C4-2B (cell line): Measurements from ENCODE around the gene ABCA5.

ENCODE experiments used
- H3K27ac ChIP-seq: fragments of 450-650 bp; 2 replicates; pipeline ENCODE4 v1.5.1; 2017
- ZFX ChIP-seq: fragments of 450-650 bp; IDR thresholded peaks from 2 replicates; pipeline ENCODE4 v1.6.1; 2017
- TF ChIP-seq, protein P1 (sequence below): fragments of 450-650 bp; conservative IDR thresholded peaks from 2 replicates; pipeline ENCODE4 v1.5.1; 2017; ENCODE audit warnings: mild to moderate bottlenecking

Gene ABCA5

GRCh38 chr17:69358688-69359596 lies 32.0 kb upstream of the ABCA5 start:
- H3K27ac ChIP-seq = no peak overlapping the region
- TF ChIP-seq ZFX = no peak
- TF ChIP-seq, protein P1, sequence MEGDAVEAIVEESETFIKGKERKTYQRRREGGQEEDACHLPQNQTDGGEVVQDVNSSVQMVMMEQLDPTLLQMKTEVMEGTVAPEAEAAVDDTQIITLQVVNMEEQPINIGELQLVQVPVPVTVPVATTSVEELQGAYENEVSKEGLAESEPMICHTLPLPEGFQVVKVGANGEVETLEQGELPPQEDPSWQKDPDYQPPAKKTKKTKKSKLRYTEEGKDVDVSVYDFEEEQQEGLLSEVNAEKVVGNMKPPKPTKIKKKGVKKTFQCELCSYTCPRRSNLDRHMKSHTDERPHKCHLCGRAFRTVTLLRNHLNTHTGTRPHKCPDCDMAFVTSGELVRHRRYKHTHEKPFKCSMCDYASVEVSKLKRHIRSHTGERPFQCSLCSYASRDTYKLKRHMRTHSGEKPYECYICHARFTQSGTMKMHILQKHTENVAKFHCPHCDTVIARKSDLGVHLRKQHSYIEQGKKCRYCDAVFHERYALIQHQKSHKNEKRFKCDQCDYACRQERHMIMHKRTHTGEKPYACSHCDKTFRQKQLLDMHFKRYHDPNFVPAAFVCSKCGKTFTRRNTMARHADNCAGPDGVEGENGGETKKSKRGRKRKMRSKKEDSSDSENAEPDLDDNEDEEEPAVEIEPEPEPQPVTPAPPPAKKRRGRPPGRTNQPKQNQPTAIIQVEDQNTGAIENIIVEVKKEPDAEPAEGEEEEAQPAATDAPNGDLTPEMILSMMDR = peak; percentile 29

GRCh38 chr17:69357701-69358100 lies 30.8 kb upstream of the ABCA5 start:
- no peak for TF ChIP-seq ZFX
- TF ChIP-seq, protein P1 = no peak
- no peak overlapping the region for H3K27ac ChIP-seq

GRCh38 chr17:69356625-69357024 lies 29.7 kb upstream of the ABCA5 start:
- TF ChIP-seq ZFX = no peak
- TF ChIP-seq, protein P1 = no peak
- H3K27ac ChIP-seq = no peak overlapping the region

DNA sequence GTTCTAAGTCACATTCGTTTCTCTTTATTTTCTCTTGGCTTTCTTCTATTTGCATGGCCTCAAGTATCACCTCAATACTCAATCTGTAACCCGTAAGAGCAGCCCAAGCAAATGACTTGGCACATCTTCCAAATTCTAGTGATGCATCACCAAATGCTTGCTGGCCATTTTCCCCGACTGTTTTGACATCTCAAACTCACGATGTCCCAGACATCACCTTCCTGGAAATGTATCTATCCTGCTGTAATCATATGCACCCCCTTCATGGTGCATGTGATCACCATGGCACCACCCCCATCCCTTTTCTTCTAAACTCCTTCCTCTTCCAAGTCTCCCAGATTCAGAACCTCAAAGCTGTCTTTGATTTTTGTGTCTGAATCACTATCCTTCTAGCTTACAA lies 24.0 kb upstream of the ABCA5 start:
- H3K27ac ChIP-seq = no peak overlapping the region
- TF ChIP-seq, protein P1 = no peak
- no peak for TF ChIP-seq ZFX

DNA sequence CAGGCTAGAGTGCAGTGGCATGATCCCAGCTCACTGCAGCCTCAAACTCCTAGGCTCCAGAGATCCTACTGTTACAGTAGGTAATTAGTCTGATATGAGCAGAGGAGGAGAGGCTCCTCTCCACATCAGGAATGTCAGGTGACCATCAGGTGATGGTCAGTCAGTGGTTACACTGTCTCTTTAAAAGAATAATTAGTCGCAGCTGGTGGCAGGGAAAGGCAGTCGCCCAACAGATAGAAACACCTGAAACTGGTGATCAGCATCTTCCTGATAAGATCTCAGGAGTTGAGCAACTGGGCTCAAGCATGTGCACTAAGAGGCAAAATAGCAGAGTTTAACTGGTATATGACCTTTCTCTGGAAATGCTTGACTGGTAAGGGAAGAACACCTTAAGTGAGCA lies 21.5 kb upstream of the ABCA5 start:
- TF ChIP-seq ZFX = no peak
- TF ChIP-seq, protein P1 = no peak
- H3K27ac ChIP-seq = no peak overlapping the region

DNA sequence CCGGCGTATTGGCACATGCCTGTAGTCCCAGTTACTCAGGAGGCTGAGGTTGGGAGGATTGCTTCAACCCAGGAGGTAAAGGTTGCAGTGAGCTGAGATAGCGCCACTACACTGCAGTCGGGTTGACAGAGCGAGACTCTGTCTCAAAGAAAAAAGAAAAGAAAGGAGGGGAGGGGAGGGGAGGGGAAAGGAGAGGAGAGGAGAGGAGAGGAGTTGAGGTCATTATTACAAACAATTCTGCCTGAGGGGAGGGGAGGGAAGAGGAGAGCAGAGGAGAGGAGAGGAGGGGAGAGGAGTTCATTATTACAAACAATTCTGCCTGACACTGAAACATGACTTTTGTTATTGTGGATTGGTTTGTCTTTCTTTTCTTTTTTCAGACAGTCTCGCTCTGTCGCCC lies 19.8 kb upstream of the ABCA5 start:
- no peak for TF ChIP-seq ZFX
- TF ChIP-seq, protein P1 = no peak
- H3K27ac ChIP-seq = no peak overlapping the region

DNA sequence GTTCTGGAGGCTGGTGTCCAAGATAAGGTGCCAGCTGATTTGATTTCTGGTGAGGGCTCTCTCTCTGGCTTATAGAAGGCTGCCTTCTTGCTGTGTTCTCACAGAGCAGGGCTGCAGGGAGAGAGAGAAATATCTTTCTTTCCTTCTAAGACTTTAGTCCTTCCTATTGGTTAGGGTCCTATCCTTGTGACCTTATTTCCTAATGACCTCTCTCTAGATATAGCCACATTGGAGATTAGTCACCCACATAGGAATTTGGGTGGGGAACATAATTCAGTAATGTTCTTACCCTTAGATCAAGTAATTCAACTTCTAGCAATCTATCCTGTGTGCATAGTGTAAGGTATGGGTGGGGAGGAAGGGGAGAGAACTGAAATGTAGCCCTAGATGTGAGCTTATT lies 18.0 kb upstream of the ABCA5 start:
- TF ChIP-seq, protein P1 = no peak
- TF ChIP-seq ZFX = no peak
- H3K27ac ChIP-seq = no peak overlapping the region
